Liver (tissue), 9 donors: ENCODE measurements around the gene LRRC51. TPM values are rescaled to one million over a fixed set of nuclear protein-coding genes. Genes with fewer than 3 reads are reported as not detected.

ENCODE experiments used
- DNase-seq: peaks from one replicate; pipeline ENCODE4 v3.0.0-alpha.2; 2017; ENCODE audit warnings: low spot score
- H3K27ac ChIP-seq, 2 donors: one replicate each; pipeline ENCODE4 v1.7.0; 2013; ENCODE audit warnings: inconsistent platforms in 2 of 2, low read length in 2 of 2, control low read depth in 1 of 2, low read depth in 1 of 2, mild to moderate bottlenecking in 1 of 2
- H3K27me3 ChIP-seq, 4 donors: one replicate each; pipeline versions ENCODE4 v1.6.1 to v1.7.0; 2013; ENCODE audit warnings: low read length in 3 of 4, inconsistent platforms in 1 of 4, mild to moderate bottlenecking in 1 of 4, moderate library complexity in 1 of 4; ENCODE audit not compliant: control insufficient read depth in 4 of 4, insufficient read depth in 4 of 4
- H3K36me3 ChIP-seq, 4 donors: one replicate each; pipeline versions ENCODE4 v1.6.1 to v1.7.0; 2013; ENCODE audit warnings: low read length in 3 of 4, mild to moderate bottlenecking in 3 of 4, low read depth in 1 of 4, moderate library complexity in 1 of 4; ENCODE audit not compliant: control insufficient read depth in 4 of 4, insufficient read depth in 3 of 4
- H3K4me1 ChIP-seq, 4 donors: one replicate each; pipeline versions ENCODE4 v1.6.1 to v1.7.0; 2013; ENCODE audit warnings: low read length in 3 of 4, mild to moderate bottlenecking in 3 of 4, moderate library complexity in 1 of 4; ENCODE audit not compliant: control insufficient read depth in 4 of 4, insufficient read depth in 4 of 4
- H3K4me3 ChIP-seq, 3 donors: one replicate each; pipeline versions ENCODE4 v1.6.1 to v1.7.0; 2013; ENCODE audit warnings: low read length in 3 of 3, control low read depth in 1 of 3, low read depth in 1 of 3, mild to moderate bottlenecking in 1 of 3
- H3K9ac ChIP-seq, 2 donors: one replicate each; pipeline ENCODE4 v1.7.0; 2013; ENCODE audit warnings: low read length in 2 of 2, mild to moderate bottlenecking in 2 of 2, moderate library complexity in 2 of 2, control low read depth in 1 of 2, low read depth in 1 of 2
- H3K9me3 ChIP-seq, 4 donors: one replicate each; pipeline versions ENCODE4 v1.6.1 to v1.7.0; 2013; ENCODE audit warnings: low read length in 3 of 4; ENCODE audit not compliant: control insufficient read depth in 4 of 4
- ATF3 ChIP-seq: IDR thresholded peaks from 2 replicates; pipeline ENCODE4 v1.6.1; 2016; ENCODE audit warnings: antibody characterized with exemption
- CTCF ChIP-seq: fragments of 150-350 bp; IDR thresholded peaks from 2 replicates; pipeline ENCODE4 v1.5.1; 2017; ENCODE audit warnings: improper control_type of control experiment, low read depth, low read length; ENCODE audit not compliant: missing input control
- EGR1 ChIP-seq, 2 donors: IDR thresholded peaks; 2 replicates each; pipeline ENCODE4 v1.6.1; 2016 to 2018; ENCODE audit warnings: antibody characterized with exemption in 2 of 2, low read depth in 2 of 2
- FOXA1 ChIP-seq: IDR thresholded peaks from 2 replicates; pipeline ENCODE4 v1.6.1; 2016; ENCODE audit warnings: antibody characterized with exemption
- FOXA2 ChIP-seq: IDR thresholded peaks from 2 replicates; pipeline ENCODE4 v1.6.1; 2016; ENCODE audit warnings: antibody characterized with exemption
- GABPA ChIP-seq, 2 donors: IDR thresholded peaks in 1 of 2; conservative IDR thresholded peaks in 1 of 2; 2 replicates each; pipeline ENCODE4 v1.6.1; 2016; ENCODE audit warnings: antibody characterized with exemption in 2 of 2, mild to moderate bottlenecking in 1 of 2, moderate library complexity in 1 of 2
- HNF4A ChIP-seq, 2 donors: conservative IDR thresholded peaks; 2 replicates each; pipeline ENCODE4 v1.6.1; 2016; ENCODE audit warnings: antibody characterized with exemption in 2 of 2, mild to moderate bottlenecking in 2 of 2
- HNF4G ChIP-seq: IDR thresholded peaks from 2 replicates; pipeline ENCODE4 v1.6.1; 2016; ENCODE audit warnings: antibody characterized with exemption
- JUND ChIP-seq, 2 donors: IDR thresholded peaks; 2 replicates each; pipeline ENCODE4 v1.6.1; 2016; ENCODE audit warnings: antibody characterized with exemption in 2 of 2
- RAD21 ChIP-seq, 2 donors: IDR thresholded peaks; 2 replicates each; pipeline ENCODE4 v1.6.1; 2016; ENCODE audit warnings: antibody characterized with exemption in 2 of 2, mild to moderate bottlenecking in 2 of 2
- REST ChIP-seq: IDR thresholded peaks from 2 replicates; pipeline ENCODE4 v1.6.1; 2016; ENCODE audit warnings: antibody characterized with exemption, mild to moderate bottlenecking
- RXRA ChIP-seq, 2 donors: IDR thresholded peaks; 2 replicates each; pipeline ENCODE4 v1.6.1; 2017 to 2018; ENCODE audit warnings: antibody characterized with exemption in 2 of 2, mild to moderate bottlenecking in 1 of 2
- SP1 ChIP-seq: IDR thresholded peaks from 2 replicates; pipeline ENCODE4 v1.6.1; 2018; ENCODE audit warnings: antibody characterized with exemption, mild to moderate bottlenecking
- TAF1 ChIP-seq: conservative IDR thresholded peaks from 2 replicates; pipeline ENCODE4 v1.6.1; 2016; ENCODE audit warnings: antibody characterized with exemption, mild to moderate bottlenecking
- YY1 ChIP-seq: IDR thresholded peaks from 2 replicates; pipeline ENCODE4 v1.6.1; 2016; ENCODE audit warnings: antibody characterized with exemption, mild to moderate bottlenecking
- WGBS: extraction: QIAGEN DNeasy Blood & Tissue Kit; methylation state at CpG from one replicate; pipeline ENCODE4 v1.1.7; 2013; 5-methylcytosine and 5-hydroxymethylcytosine counted together
- polyA plus RNA-seq, 2 donors: library from polyadenylated mRNA; stranded (reverse) in 1 of 2; unstranded in 1 of 2; fragments of 200-250 nt in 1 of 2; fragments of >200 nt in 1 of 2; fragmentation: Nextera tagmentation in 1 of 2; extraction: Ambion mirVana in 1 of 2; gene quantifications; one replicate each; pipeline versions ENCODE4 v1.2.1 to v1.2.3, GENCODE V29; 2013 to 2015
- total RNA-seq, 2 donors: library from RNA; depleted of rRNA; stranded (reverse); fragments of >200 nt; gene quantifications; one replicate each; pipeline ENCODE4 v1.2.3, GENCODE V29; 2014
- TF ChIP-seq, protein P1 (sequence below): IDR thresholded peaks from 2 replicates; pipeline ENCODE4 v1.6.1; 2016; ENCODE audit warnings: antibody characterized with exemption
- TF ChIP-seq, protein P2 (sequence below): IDR thresholded peaks from 2 replicates; pipeline ENCODE4 v1.6.1; 2016; ENCODE audit warnings: antibody characterized with exemption
- donor health status: healthy.
- donor health status: healthy.
- donor health status: healthy.
- donor health status: healthy.
- donor health status: healthy.

The LRRC51 gene
- total and polyA plus RNA-seq, 4 donors: 1.9 to 3.7 (median 3.2) TPM

DNA sequence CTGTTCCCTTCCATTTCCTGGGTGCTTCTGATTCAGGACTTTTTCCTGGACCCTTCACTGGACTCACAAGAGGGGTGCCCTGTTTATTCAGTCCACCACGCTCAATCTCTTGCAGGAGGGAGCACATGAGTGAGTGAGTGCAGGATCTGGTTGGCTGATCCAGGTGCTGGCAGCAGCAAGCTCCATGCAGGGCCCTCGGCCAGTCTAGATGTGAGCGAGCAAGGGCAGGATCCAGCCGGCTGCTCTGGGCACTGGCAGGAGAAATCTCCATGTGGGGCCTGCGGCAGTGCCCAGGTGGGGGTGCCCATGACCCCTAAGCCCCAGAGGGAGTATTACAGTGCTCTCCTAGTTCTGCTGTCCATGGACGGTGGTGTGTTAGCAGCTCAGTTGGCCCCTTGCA, 43.4 kb downstream of the LRRC51 start:
- no peaks in the 10 kb centered on the region for H3K27me3 ChIP-seq
- no peaks in the 10 kb centered on the region for H3K9me3 ChIP-seq
- DNase-seq: no peak
- H3K4me3 ChIP-seq: no peak overlapping the region
- H3K4me1 ChIP-seq: no peaks in the 10 kb centered on the region
- TF ChIP-seq, protein P1, sequence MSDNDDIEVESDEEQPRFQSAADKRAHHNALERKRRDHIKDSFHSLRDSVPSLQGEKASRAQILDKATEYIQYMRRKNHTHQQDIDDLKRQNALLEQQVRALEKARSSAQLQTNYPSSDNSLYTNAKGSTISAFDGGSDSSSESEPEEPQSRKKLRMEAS: no peak
- no peak for TF ChIP-seq FOXA1
- no peak for TF ChIP-seq HNF4A (conservative IDR thresholded peaks at IDR 0.05)
- no peak for TF ChIP-seq YY1
- TF ChIP-seq, protein P2, sequence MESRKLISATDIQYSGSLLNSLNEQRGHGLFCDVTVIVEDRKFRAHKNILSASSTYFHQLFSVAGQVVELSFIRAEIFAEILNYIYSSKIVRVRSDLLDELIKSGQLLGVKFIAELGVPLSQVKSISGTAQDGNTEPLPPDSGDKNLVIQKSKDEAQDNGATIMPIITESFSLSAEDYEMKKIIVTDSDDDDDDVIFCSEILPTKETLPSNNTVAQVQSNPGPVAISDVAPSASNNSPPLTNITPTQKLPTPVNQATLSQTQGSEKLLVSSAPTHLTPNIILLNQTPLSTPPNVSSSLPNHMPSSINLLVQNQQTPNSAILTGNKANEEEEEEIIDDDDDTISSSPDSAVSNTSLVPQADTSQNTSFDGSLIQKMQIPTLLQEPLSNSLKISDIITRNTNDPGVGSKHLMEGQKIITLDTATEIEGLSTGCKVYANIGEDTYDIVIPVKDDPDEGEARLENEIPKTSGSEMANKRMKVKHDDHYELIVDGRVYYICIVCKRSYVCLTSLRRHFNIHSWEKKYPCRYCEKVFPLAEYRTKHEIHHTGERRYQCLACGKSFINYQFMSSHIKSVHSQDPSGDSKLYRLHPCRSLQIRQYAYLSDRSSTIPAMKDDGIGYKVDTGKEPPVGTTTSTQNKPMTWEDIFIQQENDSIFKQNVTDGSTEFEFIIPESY: no peak
- TF ChIP-seq JUND (IDR thresholded peaks at IDR 0.05): no peak
- no peak for TF ChIP-seq GABPA (IDR thresholded peaks at IDR 0.05 in 1 of 2, conservative IDR thresholded peaks at IDR 0.05 in 1 of 2)
- TF ChIP-seq EGR1 (IDR thresholded peaks at IDR 0.05; ENCODE audit: low read depth in 2 of 2): no peak
- TF ChIP-seq SP1: no peak
- TF ChIP-seq RXRA (IDR thresholded peaks at IDR 0.05): no peak
- no peak for TF ChIP-seq CTCF
- no peak for TF ChIP-seq REST
- no peak for TF ChIP-seq TAF1
- no peak for TF ChIP-seq FOXA2
- TF ChIP-seq HNF4G: no peak
- no peak for TF ChIP-seq RAD21 (IDR thresholded peaks at IDR 0.05)
- TF ChIP-seq ATF3: no peak
- H3K36me3 ChIP-seq: no peaks in the 10 kb centered on the region
- no peak overlapping the region for H3K9ac ChIP-seq
- no peak overlapping the region for H3K27ac ChIP-seq
- WGBS: 93% methylated on average over 6 of the region's 6 CpGs

DNA sequence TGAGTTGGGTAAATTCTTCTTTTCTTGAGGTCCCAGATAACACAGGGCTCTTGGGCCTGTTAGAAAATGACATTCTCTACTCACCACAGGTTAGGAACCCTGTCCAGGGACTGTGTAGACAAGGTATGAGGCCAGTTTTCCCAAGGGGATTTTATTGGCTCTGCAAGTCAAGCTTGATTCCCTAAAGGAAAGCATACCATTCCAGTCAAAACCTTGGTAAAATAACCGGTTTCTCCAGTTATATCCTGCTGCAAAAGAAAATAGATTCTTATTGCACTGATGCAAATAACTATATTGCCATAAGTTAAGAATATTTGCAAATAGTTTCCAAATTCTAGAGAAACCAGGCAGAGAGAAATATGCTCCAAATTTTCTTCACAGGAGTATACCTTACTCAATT, 45.3 kb downstream of the LRRC51 start:
- Histone ChIP-seq H3K9ac (no peak overlapping the region), H3K4me3 (no peak overlapping the region), H3K27ac (no peak overlapping the region), H3K9me3 (no peaks in the 10 kb centered on the region), H3K36me3 (no peaks in the 10 kb centered on the region), H3K27me3 (no peaks in the 10 kb centered on the region), H3K4me1 (no peaks in the 10 kb centered on the region)
- TF ChIP-seq RAD21 (IDR thresholded peaks at IDR 0.05) (no peak), RXRA (IDR thresholded peaks at IDR 0.05) (no peak), HNF4A (conservative IDR thresholded peaks at IDR 0.05) (no peak)
- 71% methylated on average over 1 of the region's 1 CpG for WGBS
- DNase-seq: no peak
